Mammary epithelial cell (primary cell): ENCODE data around the gene CDH4.

Source experiments
- CTCF ChIP-seq, 2 donors: IDR thresholded peaks in 1 of 2; conservative IDR thresholded peaks in 1 of 2; 2 replicates each; pipeline ENCODE4 v1.5.1; 2011 to 2012; ENCODE audit warnings: inconsistent platforms in 2 of 2, low read length in 2 of 2, mild to moderate bottlenecking in 2 of 2, control low read depth in 1 of 2, low read depth in 1 of 2; ENCODE audit not compliant: insufficient read depth in 1 of 2; ENCODE audit errors: extremely low read depth in 1 of 2
- EZH2 ChIP-seq: IDR thresholded peaks from 2 replicates; pipeline ENCODE4 v1.6.1; 2012; ENCODE audit warnings: low read length, inconsistent platforms, borderline replicate concordance

- TF ChIP-seq CTCF (conservative IDR thresholded peaks at IDR 0.05 in 1 of 2, IDR thresholded peaks at IDR 0.05 in 1 of 2; ENCODE audit: extremely low read depth in 1 of 2, insufficient read depth in 1 of 2, low read depth in 1 of 2, low read length in 2 of 2) (no peak), EZH2 (no peak)
Observed at GRCh38 chr20:61933481-61933950, 681.5 kb downstream of the CDH4 start.
